Measurements from ENCODE around the gene TFR2.

The TFR2 gene

DNA sequence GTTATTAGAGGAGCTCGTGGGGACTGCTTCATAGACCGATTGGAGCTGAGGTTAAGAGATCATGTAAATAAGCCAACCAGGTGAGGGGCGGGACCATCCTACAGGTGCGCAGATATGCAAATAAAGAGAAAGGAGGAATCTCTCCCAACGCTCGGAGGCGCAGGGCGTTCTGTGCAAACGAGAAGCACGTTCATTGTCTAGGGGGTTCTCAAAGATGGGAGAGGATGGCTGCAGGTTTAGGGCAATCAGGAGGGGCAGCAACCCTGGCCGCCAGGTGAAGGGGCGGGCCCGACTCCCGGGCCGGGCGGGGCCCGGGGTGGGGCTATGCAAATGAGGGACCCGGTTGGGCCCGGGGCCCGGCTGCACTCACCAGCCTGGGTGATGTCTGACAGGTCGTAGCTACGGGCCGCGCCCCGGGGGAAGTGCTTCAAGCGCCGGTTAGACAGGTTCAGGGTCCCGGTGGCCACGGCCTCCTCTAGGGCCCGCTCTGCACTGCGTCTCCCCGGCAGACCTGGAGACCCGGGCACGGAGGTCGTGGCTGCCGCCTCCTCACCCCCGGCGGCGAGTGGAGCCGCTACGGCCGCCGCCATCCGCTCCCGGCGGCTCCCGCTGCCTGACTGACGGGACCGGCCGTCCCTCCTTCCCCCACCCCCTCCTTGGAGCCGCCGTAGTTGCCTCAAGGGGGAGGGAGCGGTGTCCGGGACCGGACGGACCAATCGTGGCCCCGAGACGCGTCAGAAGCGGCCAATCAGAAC, 55.7 kb downstream of the TFR2 start, which contains the start of gene LRCH4:
TSS of gene LRCH4 (minus strand) at position 619 of the 755 bp plus-strand sequence. CDS start at position 590, 29 bp downstream.
- peaks cover 19% of the 10 kb centered on the region for H3K36me3 ChIP-seq (ENCODE audit: insufficient read depth, low read depth, low read length)
- peak within 1 kb of the TSS; percentile 42 for H3K27ac ChIP-seq (ENCODE audit: low read length)
- H3K27me3 ChIP-seq (ENCODE audit: insufficient read depth, low read length): peaks cover 9% of the 10 kb centered on the region; the same call in 1 of the 2 replicates
- peak within 1 kb of the TSS; percentile 88; the same call in 1 of the 2 replicates for H3K9ac ChIP-seq (ENCODE audit: low read depth, low read length)
- H3K4me3 ChIP-seq (ENCODE audit: low read length): peak within 1 kb of the TSS; percentile 88
- no peaks in the 10 kb centered on the region for H3K9me3 ChIP-seq (ENCODE audit: insufficient read depth, low read depth, low read length)
- H3K4me1 ChIP-seq (ENCODE audit: insufficient read depth, low read length): peaks cover 11% of the 10 kb centered on the region; the same call in 1 of the 2 replicates

DNA sequence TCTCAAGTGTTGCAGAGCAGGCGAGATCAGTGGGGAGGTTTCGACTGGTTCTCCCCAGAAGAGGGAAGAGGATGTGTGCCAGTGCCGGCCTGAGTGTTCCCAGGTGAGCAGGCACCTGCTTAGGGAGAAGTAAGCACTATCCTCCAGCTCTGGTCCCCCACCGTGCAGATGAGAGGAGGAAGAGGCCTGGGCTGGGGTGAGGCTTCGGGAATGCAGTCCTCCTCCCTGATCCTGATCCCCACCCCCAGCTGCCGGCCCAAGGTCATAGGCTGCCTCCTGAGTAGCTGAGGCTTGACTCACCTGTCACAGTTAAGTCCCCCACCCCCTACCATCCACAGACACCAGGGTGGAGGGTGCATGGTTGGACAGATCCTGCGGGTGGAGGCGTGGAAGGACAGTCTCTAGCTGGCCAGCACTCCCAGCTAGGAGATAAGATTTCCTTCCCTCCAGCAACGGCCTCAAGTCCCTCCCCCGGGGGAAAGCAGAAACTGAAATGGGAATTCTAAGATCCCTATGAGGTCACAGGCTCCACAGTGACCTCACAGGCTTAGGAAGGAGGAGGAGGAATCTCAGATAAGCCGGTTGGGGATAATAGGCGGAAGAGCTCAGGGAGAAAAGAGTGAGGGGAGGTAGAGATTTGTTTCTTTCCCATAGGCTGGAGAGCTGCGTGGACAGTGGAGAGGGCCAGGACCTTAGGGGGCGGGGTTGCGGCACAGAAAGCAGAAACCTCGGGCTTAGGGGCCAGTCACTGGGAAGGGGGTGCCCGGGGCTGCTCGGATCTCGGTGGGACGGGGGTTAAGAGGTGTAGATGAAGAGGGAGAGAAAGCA, 56.5 kb downstream of the TFR2 start:
- peaks cover 11% of the 10 kb centered on the region; the same call in 1 of the 2 replicates for H3K4me1 ChIP-seq (ENCODE audit: insufficient read depth, low read length)
- H3K36me3 ChIP-seq (ENCODE audit: insufficient read depth, low read depth, low read length): peaks cover 27% of the 10 kb centered on the region
- H3K4me3 ChIP-seq (ENCODE audit: low read length): peak overlapping the region; percentile 88

DNA sequence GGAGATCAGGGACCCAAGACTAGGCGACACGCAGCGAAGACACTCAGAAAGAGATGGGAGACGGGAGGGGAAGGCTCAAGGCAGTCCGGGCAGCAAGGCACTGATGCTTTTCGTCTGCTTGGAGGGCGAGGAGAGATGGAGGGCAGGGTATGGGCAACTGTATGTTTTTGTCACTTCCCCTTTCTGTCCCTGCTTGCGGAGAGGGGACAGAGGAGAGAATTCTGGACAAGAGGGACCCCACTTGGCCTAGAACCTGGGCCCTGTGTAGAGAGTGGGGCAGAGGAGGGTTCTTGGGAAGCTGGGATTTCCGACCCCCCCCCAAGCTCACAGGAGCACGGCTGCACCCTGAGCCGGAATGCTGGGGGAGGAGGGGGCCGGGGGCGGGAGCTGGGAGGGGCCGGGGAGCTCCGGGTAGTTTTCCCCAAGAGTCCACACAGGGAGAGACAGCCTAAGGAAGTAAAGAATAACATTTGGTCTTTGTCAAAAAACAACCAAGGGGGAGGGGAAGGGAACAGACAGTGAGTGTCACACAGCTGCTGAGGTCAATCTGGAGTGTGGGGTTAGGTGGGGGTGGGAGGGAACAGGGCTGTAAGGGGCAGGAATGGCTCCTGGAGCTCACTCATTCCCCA, 57.2 kb downstream of the TFR2 start:
- Histone ChIP-seq H3K27ac (ENCODE audit: low read length) (no peak overlapping the region), H3K27me3 (ENCODE audit: insufficient read depth, low read length) (no peaks in the 10 kb centered on the region; the same call in 1 of the 2 replicates)

More for the DNA sequence above, 56.5 kb downstream of the TFR2 start:
- peak overlapping the region; percentile 88; the same call in 1 of the 2 replicates for H3K9ac ChIP-seq (ENCODE audit: low read depth, low read length)
- H3K27me3 ChIP-seq (ENCODE audit: insufficient read depth, low read length): peaks cover under 1% of the 10 kb centered on the region; the same call in 1 of the 2 replicates
- no peaks in the 10 kb centered on the region for H3K9me3 ChIP-seq (ENCODE audit: insufficient read depth, low read depth, low read length)
- H3K27ac ChIP-seq (ENCODE audit: low read length): no peak overlapping the region

GRCh38 chr7:100583132-100584053, 58.0 kb downstream of the TFR2 start:
- peak overlapping the region; percentile 13; the same call in 1 of the 2 replicates for H3K4me3 ChIP-seq (ENCODE audit: low read length)
- H3K27me3 ChIP-seq (ENCODE audit: insufficient read depth, low read length): no peaks in the 10 kb centered on the region; the same call in 1 of the 2 replicates
- peaks cover 39% of the 10 kb centered on the region for H3K36me3 ChIP-seq (ENCODE audit: insufficient read depth, low read depth, low read length)
- no peaks in the 10 kb centered on the region for H3K9me3 ChIP-seq (ENCODE audit: insufficient read depth, low read depth, low read length)
- peak overlapping the region; percentile 54; the same call in 1 of the 2 replicates for H3K9ac ChIP-seq (ENCODE audit: low read depth, low read length)
- H3K4me1 ChIP-seq (ENCODE audit: insufficient read depth, low read length): peaks cover 11% of the 10 kb centered on the region; the same call in 1 of the 2 replicates
- no peak overlapping the region for H3K27ac ChIP-seq (ENCODE audit: low read length)

More for the DNA sequence above, 57.2 kb downstream of the TFR2 start:
- peaks cover 11% of the 10 kb centered on the region; the same call in 1 of the 2 replicates for H3K4me1 ChIP-seq (ENCODE audit: insufficient read depth, low read length)
- peak overlapping the region; percentile 88; the same call in 1 of the 2 replicates for H3K9ac ChIP-seq (ENCODE audit: low read depth, low read length)
- H3K4me3 ChIP-seq (ENCODE audit: low read length): peak overlapping the region; percentile 88
- peaks cover 33% of the 10 kb centered on the region for H3K36me3 ChIP-seq (ENCODE audit: insufficient read depth, low read depth, low read length)
- H3K9me3 ChIP-seq (ENCODE audit: insufficient read depth, low read depth, low read length): no peaks in the 10 kb centered on the region

- no peaks in the 10 kb centered on the region for H3K9me3 ChIP-seq (ENCODE audit: insufficient read depth, low read depth, low read length)
- no peak overlapping the region for H3K27ac ChIP-seq (ENCODE audit: low read length)
Measured at GRCh38 chr7:100582650-100583049, 58.7 kb downstream of the TFR2 start.

DNA sequence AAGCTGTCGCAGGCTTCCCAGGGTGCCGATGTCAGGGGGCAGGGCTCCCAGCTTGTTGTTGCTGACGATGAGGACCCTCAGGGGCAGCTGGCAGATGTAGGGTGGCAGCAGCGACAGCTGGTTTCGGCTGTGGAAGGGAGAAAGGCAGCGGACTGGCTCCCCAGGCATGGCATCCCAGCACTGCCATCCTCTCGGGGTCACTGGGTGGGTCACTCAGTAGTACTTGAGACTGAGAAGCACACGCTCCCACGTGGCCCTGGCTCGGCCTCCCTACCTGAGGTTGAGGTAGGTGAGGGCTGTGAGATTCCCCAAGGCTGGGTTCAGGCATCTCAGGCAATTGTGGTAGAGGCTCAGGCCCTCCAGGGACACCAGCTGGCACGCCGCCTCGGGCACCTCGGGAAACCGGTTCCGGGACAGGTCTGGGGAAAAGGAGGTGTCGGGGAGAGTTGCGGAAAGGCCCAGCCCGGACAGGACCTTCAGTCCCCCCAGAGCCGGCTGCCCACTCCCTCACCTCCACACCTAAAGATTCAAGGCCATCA, 59.2 kb downstream of the TFR2 start:
- H3K9me3 ChIP-seq (ENCODE audit: insufficient read depth, low read depth, low read length): no peaks in the 10 kb centered on the region
- no peak overlapping the region for H3K9ac ChIP-seq (ENCODE audit: low read depth, low read length)
- H3K4me1 ChIP-seq (ENCODE audit: insufficient read depth, low read length): peaks cover 11% of the 10 kb centered on the region; the same call in 1 of the 2 replicates
- no peak overlapping the region for H3K4me3 ChIP-seq (ENCODE audit: low read length)
- H3K36me3 ChIP-seq (ENCODE audit: insufficient read depth, low read depth, low read length): peaks cover 40% of the 10 kb centered on the region
- no peak overlapping the region for H3K27ac ChIP-seq (ENCODE audit: low read length)
- H3K27me3 ChIP-seq (ENCODE audit: insufficient read depth, low read length): no peaks in the 10 kb centered on the region

More at GRCh38 chr7:100582650-100583049, 58.7 kb downstream of the TFR2 start:
- Histone ChIP-seq H3K27me3 (ENCODE audit: insufficient read depth, low read length) (no peaks in the 10 kb centered on the region), H3K4me1 (ENCODE audit: insufficient read depth, low read length) (peaks cover 11% of the 10 kb centered on the region; the same call in 1 of the 2 replicates), H3K4me3 (ENCODE audit: low read length) (no peak overlapping the region), H3K9ac (ENCODE audit: low read depth, low read length) (no peak overlapping the region), H3K36me3 (ENCODE audit: insufficient read depth, low read depth, low read length) (peaks cover 40% of the 10 kb centered on the region)

- H3K27me3 ChIP-seq (ENCODE audit: insufficient read depth, low read length): no peaks in the 10 kb centered on the region
- no peak overlapping the region for H3K27ac ChIP-seq (ENCODE audit: low read length)
- H3K4me3 ChIP-seq (ENCODE audit: low read length): no peak overlapping the region
- H3K9me3 ChIP-seq (ENCODE audit: insufficient read depth, low read depth, low read length): no peaks in the 10 kb centered on the region
- H3K4me1 ChIP-seq (ENCODE audit: insufficient read depth, low read length): peaks cover 11% of the 10 kb centered on the region; the same call in 1 of the 2 replicates
- no peak overlapping the region for H3K9ac ChIP-seq (ENCODE audit: low read depth, low read length)
- H3K36me3 ChIP-seq (ENCODE audit: insufficient read depth, low read depth, low read length): peaks cover 49% of the 10 kb centered on the region
Measured at GRCh38 chr7:100580466-100581283, 60.7 kb downstream of the TFR2 start.

- 0 out of 2 replicates have a peak, but pooled peaks cover 2% of the 10 kb centered on the region for H3K4me1 ChIP-seq (ENCODE audit: insufficient read depth, low read length)
- H3K36me3 ChIP-seq (ENCODE audit: insufficient read depth, low read depth, low read length): peaks cover 57% of the 10 kb centered on the region
Measured at GRCh38 chr7:100578246-100579183, 62.8 kb downstream of the TFR2 start.

DNA sequence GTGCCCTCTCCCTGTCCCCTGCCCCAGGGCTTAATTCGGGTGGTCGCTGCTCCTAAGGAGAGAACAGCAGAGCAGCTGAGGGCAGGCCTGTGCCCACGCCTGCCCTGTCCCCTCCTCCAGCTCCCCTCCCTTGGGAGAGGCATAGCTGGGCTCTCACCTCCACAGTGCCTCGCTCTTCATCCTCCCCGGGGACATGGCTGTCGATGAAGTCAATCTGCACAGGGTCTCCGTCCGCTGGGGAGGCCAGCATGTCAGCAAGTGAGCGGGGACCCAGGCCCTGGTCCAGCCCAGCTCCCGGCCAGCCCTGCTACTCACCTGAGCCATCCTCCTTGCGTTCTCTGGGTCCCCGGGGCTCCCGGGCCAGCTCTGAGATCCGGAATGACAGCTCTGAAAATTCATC, 63.8 kb downstream of the TFR2 start:
- H3K36me3 ChIP-seq (ENCODE audit: insufficient read depth, low read depth, low read length): peaks cover 56% of the 10 kb centered on the region
- no peaks in the 10 kb centered on the region for H3K27me3 ChIP-seq (ENCODE audit: insufficient read depth, low read length)
- H3K27ac ChIP-seq (ENCODE audit: low read length): no peak overlapping the region
- H3K4me3 ChIP-seq (ENCODE audit: low read length): no peak overlapping the region
- no peaks in the 10 kb centered on the region for H3K4me1 ChIP-seq (ENCODE audit: insufficient read depth, low read length)
- no peak overlapping the region for H3K9ac ChIP-seq (ENCODE audit: low read depth, low read length)
- no peaks in the 10 kb centered on the region for H3K9me3 ChIP-seq (ENCODE audit: insufficient read depth, low read depth, low read length)

More at GRCh38 chr7:100578246-100579183, 62.8 kb downstream of the TFR2 start:
- Histone ChIP-seq H3K4me3 (ENCODE audit: low read length) (no peak overlapping the region), H3K27ac (ENCODE audit: low read length) (no peak overlapping the region), H3K9ac (ENCODE audit: low read depth, low read length) (no peak overlapping the region), H3K27me3 (ENCODE audit: insufficient read depth, low read length) (no peaks in the 10 kb centered on the region), H3K9me3 (ENCODE audit: insufficient read depth, low read depth, low read length) (no peaks in the 10 kb centered on the region)

All from iPS-20b (cell line).